NT2/D1 (cell line): Measurements from ENCODE around the gene NEURL4.

Experiments
- DNase-seq: peaks from one replicate; pipeline ENCODE4 v3.0.0-alpha.2; 2011; ENCODE audit warnings: low read depth, low spot score
- H3K27me3 ChIP-seq: 2 replicates; pipeline ENCODE4 v1.6.0; 2011; ENCODE audit warnings: mild to moderate bottlenecking; ENCODE audit not compliant: insufficient read length, insufficient read depth
- H3K36me3 ChIP-seq: 2 replicates; pipeline ENCODE4 v1.6.1; 2011; ENCODE audit warnings: mild to moderate bottlenecking, low read length, mixed read lengths; ENCODE audit not compliant: insufficient read depth, insufficient read length
- H3K4me1 ChIP-seq: 2 replicates; pipeline ENCODE4 v1.5.1; 2011; ENCODE audit not compliant: insufficient read depth, insufficient read length
- H3K4me3 ChIP-seq: 2 replicates; pipeline ENCODE4 v1.5.1; 2011; ENCODE audit warnings: low read depth; ENCODE audit not compliant: insufficient read length
- H3K9ac ChIP-seq: 2 replicates; pipeline ENCODE4 v1.6.0; 2011; ENCODE audit warnings: low read depth; ENCODE audit not compliant: insufficient read length
- H3K9me3 ChIP-seq: 2 replicates; pipeline ENCODE4 v1.5.1; 2011; ENCODE audit warnings: mild to moderate bottlenecking, low read length; ENCODE audit not compliant: insufficient read depth
- SUZ12 ChIP-seq: IDR thresholded peaks from 2 replicates; pipeline ENCODE4 v1.6.1; 2011; ENCODE audit not compliant: insufficient read length, insufficient read depth; ENCODE audit errors: extremely low read depth
- YY1 ChIP-seq: IDR thresholded peaks from 2 replicates; pipeline ENCODE4 v1.6.1; 2011; ENCODE audit not compliant: insufficient read length, insufficient read depth
- ZNF274 ChIP-seq: IDR thresholded peaks from 2 replicates; pipeline ENCODE4 v1.6.1; 2011; ENCODE audit warnings: mild to moderate bottlenecking, low read depth, low read length

NEURL4 gene

GRCh38 chr17:7325031-7325528, 4.1 kb downstream of the NEURL4 start:
- DNase-seq: no peak

GRCh38 chr17:7324438-7324779, 4.7 kb downstream of the NEURL4 start:
- no peak for TF ChIP-seq YY1
- no peak for TF ChIP-seq SUZ12
- TF ChIP-seq ZNF274: no peak
- Histone ChIP-seq H3K4me1 (no peaks in the 10 kb centered on the region), H3K36me3 (peaks cover 73% of the 10 kb centered on the region), H3K27me3 (no peaks in the 10 kb centered on the region), H3K9me3 (no peaks in the 10 kb centered on the region), H3K9ac (no peak overlapping the region), H3K4me3 (no peak overlapping the region)
- DNase-seq: no peak

More at GRCh38 chr17:7325031-7325528, 4.1 kb downstream of the NEURL4 start:
- TF ChIP-seq ZNF274 (no peak), SUZ12 (no peak), YY1 (no peak)
- Histone ChIP-seq H3K9me3 (no peaks in the 10 kb centered on the region), H3K4me1 (no peaks in the 10 kb centered on the region), H3K9ac (no peak overlapping the region), H3K27me3 (no peaks in the 10 kb centered on the region), H3K36me3 (peaks cover 73% of the 10 kb centered on the region), H3K4me3 (no peak overlapping the region)

- DNase-seq: no peak
- H3K9ac ChIP-seq: no peak overlapping the region
- no peak overlapping the region for H3K4me3 ChIP-seq
- no peaks in the 10 kb centered on the region for H3K4me1 ChIP-seq
- H3K36me3 ChIP-seq: peaks cover 76% of the 10 kb centered on the region
- no peaks in the 10 kb centered on the region for H3K27me3 ChIP-seq
- TF ChIP-seq YY1 (no peak), ZNF274 (no peak), SUZ12 (no peak)
- H3K9me3 ChIP-seq: no peaks in the 10 kb centered on the region
Observed at GRCh38 chr17:7323731-7324437, 5.3 kb downstream of the NEURL4 start.

- no peak overlapping the region for H3K4me3 ChIP-seq
- H3K36me3 ChIP-seq: peaks cover 88% of the 10 kb centered on the region
- no peak for DNase-seq
- H3K4me1 ChIP-seq: no peaks in the 10 kb centered on the region
- TF ChIP-seq ZNF274: no peak
- TF ChIP-seq YY1: no peak
- no peak for TF ChIP-seq SUZ12
- no peaks in the 10 kb centered on the region for H3K9me3 ChIP-seq
- H3K9ac ChIP-seq: no peak overlapping the region
- H3K27me3 ChIP-seq: no peaks in the 10 kb centered on the region
Observed at GRCh38 chr17:7322520-7323194, 6.5 kb downstream of the NEURL4 start.

GRCh38 chr17:7321466-7321865, 7.7 kb downstream of the NEURL4 start:
- no peak overlapping the region for H3K4me3 ChIP-seq
- H3K9ac ChIP-seq: no peak overlapping the region
- H3K36me3 ChIP-seq: peaks cover 85% of the 10 kb centered on the region
- no peak for DNase-seq
- H3K9me3 ChIP-seq: no peaks in the 10 kb centered on the region
- no peak for TF ChIP-seq YY1
- TF ChIP-seq ZNF274: no peak
- TF ChIP-seq SUZ12: no peak
- H3K4me1 ChIP-seq: no peaks in the 10 kb centered on the region
- H3K27me3 ChIP-seq: no peaks in the 10 kb centered on the region

GRCh38 chr17:7318121-7318860, 10.8 kb downstream of the NEURL4 start:
- H3K9ac ChIP-seq: no peak overlapping the region
- TF ChIP-seq SUZ12 (no peak), ZNF274 (no peak), YY1 (no peak)
- H3K36me3 ChIP-seq: peaks cover 71% of the 10 kb centered on the region
- no peaks in the 10 kb centered on the region for H3K9me3 ChIP-seq
- peaks cover under 1% of the 10 kb centered on the region for H3K4me1 ChIP-seq
- H3K27me3 ChIP-seq: no peaks in the 10 kb centered on the region
- no peak overlapping the region for H3K4me3 ChIP-seq
- no peak for DNase-seq
